ENCODE results near the gene SRP14.

Gene SRP14

GRCh38 chr15:40060236-40060961 is 21.4 kb upstream of the SRP14 start:
- TF ChIP-seq CTCF (IDR thresholded peaks at IDR 0.05; ENCODE audit: low read depth, low read length) (no peak), POLR2A (IDR thresholded peaks at IDR 0.05; ENCODE audit: extremely low read depth, insufficient read length) (no peak), MAX (IDR thresholded peaks at IDR 0.05; ENCODE audit: low read depth, low read length) (no peak), MYC (IDR thresholded peaks at IDR 0.05; ENCODE audit: low read depth, low read length) (no peak)
- no peak overlapping the region for H3K4me3 ChIP-seq (ENCODE audit: low read depth, low read length)
- no peak for DNase-seq (ENCODE audit: low read depth)

- TF ChIP-seq CTCF (IDR thresholded peaks at IDR 0.05; ENCODE audit: low read depth, low read length) = no peak
- no peak for TF ChIP-seq MYC (IDR thresholded peaks at IDR 0.05; ENCODE audit: low read depth, low read length)
- TF ChIP-seq POLR2A (IDR thresholded peaks at IDR 0.05; ENCODE audit: extremely low read depth, insufficient read length) = no peak
- no peak for TF ChIP-seq MAX (IDR thresholded peaks at IDR 0.05; ENCODE audit: low read depth, low read length)
- H3K4me3 ChIP-seq (ENCODE audit: low read depth, low read length) = no peak overlapping the region
- no peak for DNase-seq (ENCODE audit: low read depth)
These were observed 20.8 kb upstream of the SRP14 start for GRCh38 chr15:40059821-40060220.

GRCh38 chr15:40058476-40059140 is 19.6 kb upstream of the SRP14 start:
- DNase-seq (ENCODE audit: low read depth) = peak; percentile 80
- TF ChIP-seq MAX (IDR thresholded peaks at IDR 0.05; ENCODE audit: low read depth, low read length) (no peak), POLR2A (IDR thresholded peaks at IDR 0.05; ENCODE audit: extremely low read depth, insufficient read length) (no peak), MYC (IDR thresholded peaks at IDR 0.05; ENCODE audit: low read depth, low read length) (no peak), CTCF (IDR thresholded peaks at IDR 0.05; ENCODE audit: low read depth, low read length) (no peak)
- no peak overlapping the region for H3K4me3 ChIP-seq (ENCODE audit: low read depth, low read length)

GRCh38 chr15:40055576-40056293 is 16.8 kb upstream of the SRP14 start:
- DNase-seq (ENCODE audit: low read depth) = peak; percentile 83
- TF ChIP-seq MYC (IDR thresholded peaks at IDR 0.05; ENCODE audit: low read depth, low read length) (no peak), CTCF (IDR thresholded peaks at IDR 0.05; ENCODE audit: low read depth, low read length) (no peak)
- no peak overlapping the region for H3K4me3 ChIP-seq (ENCODE audit: low read depth, low read length)

GRCh38 chr15:40054855-40055575 is 16.0 kb upstream of the SRP14 start:
- peak; percentile 31; the same call in 1 of the 2 replicates for TF ChIP-seq MYC (IDR thresholded peaks at IDR 0.05; ENCODE audit: low read depth, low read length)
- no peak for TF ChIP-seq MAX (IDR thresholded peaks at IDR 0.05; ENCODE audit: low read depth, low read length)
- peak; percentile 64 for DNase-seq (ENCODE audit: low read depth)
- H3K4me3 ChIP-seq (ENCODE audit: low read depth, low read length) = no peak overlapping the region

GRCh38 chr15:40054605-40054854 is 15.5 kb upstream of the SRP14 start:
- H3K4me3 ChIP-seq (ENCODE audit: low read depth, low read length) = no peak overlapping the region
- DNase-seq (ENCODE audit: low read depth) = no peak
- TF ChIP-seq CTCF (IDR thresholded peaks at IDR 0.05; ENCODE audit: low read depth, low read length) (no peak), POLR2A (IDR thresholded peaks at IDR 0.05; ENCODE audit: extremely low read depth, insufficient read length) (no peak), MYC (IDR thresholded peaks at IDR 0.05; ENCODE audit: low read depth, low read length) (no peak)

Measured in NB4 (cell line).